Left lobe of liver (tissue), 1 donor: ENCODE data around the gene ZNF540. TPM values are rescaled to one million over a fixed set of nuclear protein-coding genes. Genes with fewer than 3 reads are reported as not detected.

Experiments
- total RNA-seq: library from RNA; stranded (reverse); gene quantifications from one replicate; pipeline ENCODE4 v1.2.1, GENCODE V29; 2021
- donor health status: DM: no; HTN: yes; CAD: no.

Gene ZNF540
- total RNA-seq, 1 donor from 2014 or later = 1.7 TPM

Other genes starting within 250 kb of the ZNF540 start
- 1.6 TPM for gene ZNF527, start 223.8 kb upstream of the ZNF540 start, total RNA-seq
- gene ZNF569, start 127.4 kb upstream of the ZNF540 start, total RNA-seq = 2.1 TPM
- 1.7 TPM for gene ZNF570, start 125.5 kb upstream of the ZNF540 start, total RNA-seq
- gene ZNF793, start 87.9 kb upstream of the ZNF540 start, total RNA-seq = 0.33 TPM
- 1.4 TPM for gene ZNF571, start 84 bp upstream of the ZNF540 start, total RNA-seq
- 4.1 TPM for gene ZFP30, start 60.6 kb downstream of the ZNF540 start, total RNA-seq
- gene ZNF607, start 124.9 kb downstream of the ZNF540 start, total RNA-seq = 1.1 TPM
- 6.5 TPM for gene ZNF573, start 184.7 kb downstream of the ZNF540 start, total RNA-seq